Lower leg skin (tissue), 3 donors: Measurements from ENCODE around the gene NFIB.

ENCODE experiments used
- POLR2A ChIP-seq, 2 donors: fragments of 450-650 bp; IDR thresholded peaks; one replicate each; pipeline ENCODE4 v1.6.1; 2016 to 2017; ENCODE audit warnings: antibody characterized with exemption in 2 of 2, mild to moderate bottlenecking in 1 of 2, moderate library complexity in 1 of 2
- TF ChIP-seq, protein P1 (sequence below), 3 donors: fragments of 450-650 bp; IDR thresholded peaks; one replicate each; pipeline ENCODE4 v1.5.1; 2016; ENCODE audit warnings: antibody characterized with exemption in 3 of 3, mild to moderate bottlenecking in 3 of 3, moderate library complexity in 2 of 3

- no peak for TF ChIP-seq POLR2A (IDR thresholded peaks at IDR 0.05)
- TF ChIP-seq, protein P1, sequence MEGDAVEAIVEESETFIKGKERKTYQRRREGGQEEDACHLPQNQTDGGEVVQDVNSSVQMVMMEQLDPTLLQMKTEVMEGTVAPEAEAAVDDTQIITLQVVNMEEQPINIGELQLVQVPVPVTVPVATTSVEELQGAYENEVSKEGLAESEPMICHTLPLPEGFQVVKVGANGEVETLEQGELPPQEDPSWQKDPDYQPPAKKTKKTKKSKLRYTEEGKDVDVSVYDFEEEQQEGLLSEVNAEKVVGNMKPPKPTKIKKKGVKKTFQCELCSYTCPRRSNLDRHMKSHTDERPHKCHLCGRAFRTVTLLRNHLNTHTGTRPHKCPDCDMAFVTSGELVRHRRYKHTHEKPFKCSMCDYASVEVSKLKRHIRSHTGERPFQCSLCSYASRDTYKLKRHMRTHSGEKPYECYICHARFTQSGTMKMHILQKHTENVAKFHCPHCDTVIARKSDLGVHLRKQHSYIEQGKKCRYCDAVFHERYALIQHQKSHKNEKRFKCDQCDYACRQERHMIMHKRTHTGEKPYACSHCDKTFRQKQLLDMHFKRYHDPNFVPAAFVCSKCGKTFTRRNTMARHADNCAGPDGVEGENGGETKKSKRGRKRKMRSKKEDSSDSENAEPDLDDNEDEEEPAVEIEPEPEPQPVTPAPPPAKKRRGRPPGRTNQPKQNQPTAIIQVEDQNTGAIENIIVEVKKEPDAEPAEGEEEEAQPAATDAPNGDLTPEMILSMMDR (IDR thresholded peaks at IDR 0.05), result no peak
Observed at GRCh38 chr9:14344053-14344524, 30.1 kb upstream of the NFIB start.
